SU-DHL-6 (cell line): Measurements from ENCODE around the gene SH3BGR.

ENCODE experiments used
- CTCF ChIP-seq: fragments of 200-600 bp; sonication (generic); IDR thresholded peaks from one replicate; pipeline ENCODE4 v1.5.1; 2017; ENCODE audit warnings: antibody characterized with exemption, mild to moderate bottlenecking, low read length, moderate library complexity; ENCODE audit not compliant: insufficient read depth, poor library complexity, severe bottlenecking
- EZH2phosphoT487 ChIP-seq: fragments of 200-600 bp; sonication (generic), shearing (Covaris generic); conservative IDR thresholded peaks from 2 replicates; pipeline ENCODE4 v1.6.1; 2018; ENCODE audit warnings: mild to moderate bottlenecking, antibody characterized with exemption, low read length, moderate library complexity, mixed read lengths

DNA sequence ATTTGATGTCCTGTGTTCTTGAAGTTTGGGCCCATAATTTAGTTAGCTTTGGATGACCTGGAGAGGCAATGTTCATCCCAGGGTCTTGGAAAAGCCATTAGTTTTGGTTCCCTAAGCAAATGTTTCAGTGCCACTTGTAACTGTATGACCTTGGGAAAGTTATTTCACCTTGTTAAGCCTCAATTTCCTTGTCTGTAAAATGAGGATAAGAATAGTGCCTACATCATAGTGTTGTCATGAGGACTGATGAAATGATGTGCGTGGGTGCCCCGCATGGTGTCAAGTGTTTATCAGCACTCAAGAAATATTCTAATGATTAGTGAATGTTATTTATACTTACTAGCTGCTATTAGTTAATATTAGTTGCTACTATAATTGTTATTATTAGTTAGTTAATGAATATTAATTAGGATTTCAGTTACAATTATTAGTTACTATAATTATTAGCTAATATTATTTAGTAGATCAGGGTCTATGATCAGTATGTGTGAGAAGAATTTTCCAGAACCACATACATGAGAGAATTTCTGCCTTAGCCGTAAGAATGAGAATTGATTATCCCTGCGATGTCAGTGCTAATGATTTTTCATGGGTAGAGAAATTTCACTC, 1.9 kb downstream of the SH3BGR start:
- no peak for TF ChIP-seq EZH2phosphoT487
- no peak for TF ChIP-seq CTCF
